Spleen (tissue), 13 donors: ENCODE data around the gene BPIFB2. TPM values are rescaled to one million over a fixed set of nuclear protein-coding genes. Genes with fewer than 3 reads are reported as not detected.

Experiments
- DNase-seq: peaks from one replicate; pipeline ENCODE4 v3.0.0-alpha.2; 2020
- H3K27ac ChIP-seq, 8 donors: fragments of 200-600 bp; sonication (generic) in 7 of 8; 1 replicate in 4 of 8; 2 replicates in 4 of 8; pipeline versions ENCODE4 v1.5.0 to v1.8.0; 2016 to 2021; ENCODE audit warnings: inconsistent platforms in 4 of 8, mild to moderate bottlenecking in 4 of 8, moderate library complexity in 1 of 8
- H3K27me3 ChIP-seq, 7 donors: fragments of 200-600 bp; sonication (generic) in 6 of 7; replicated peaks in 1 of 7; 1 replicate in 4 of 7; 2 replicates in 3 of 7; pipeline versions ENCODE4 v1.5.0 to v1.8.0; 2016 to 2021; ENCODE audit warnings: inconsistent platforms in 3 of 7, mild to moderate bottlenecking in 1 of 7
- H3K36me3 ChIP-seq, 6 donors: fragments of 200-600 bp; sonication (generic) in 5 of 6; 1 replicate in 4 of 6; 2 replicates in 2 of 6; pipeline versions ENCODE4 v1.5.0 to v1.8.0; 2016 to 2021; ENCODE audit warnings: inconsistent platforms in 2 of 6
- H3K4me1 ChIP-seq, 6 donors: fragments of 200-600 bp; sonication (generic) in 5 of 6; 1 replicate in 3 of 6; 2 replicates in 3 of 6; pipeline versions ENCODE4 v1.5.0 to v1.8.0; 2016 to 2021; ENCODE audit warnings: inconsistent platforms in 3 of 6
- H3K4me3 ChIP-seq, 8 donors: fragments of 200-600 bp; sonication (generic) in 7 of 8; 1 replicate in 4 of 8; 2 replicates in 4 of 8; pipeline versions ENCODE4 v1.5.0 to v1.8.0; 2016 to 2021; ENCODE audit warnings: inconsistent platforms in 4 of 8, mild to moderate bottlenecking in 4 of 8, moderate library complexity in 2 of 8
- H3K9me3 ChIP-seq, 8 donors: fragments of 200-600 bp; sonication (generic) in 7 of 8; 1 replicate in 4 of 8; 2 replicates in 4 of 8; pipeline versions ENCODE4 v1.5.0 to v1.8.0; 2016 to 2021; ENCODE audit warnings: inconsistent platforms in 4 of 8
- CTCF ChIP-seq, 11 experiments: fragments of 200-600 bp in 7 of 11; fragments of 450-650 bp in 4 of 11; sonication (generic) in 4 of 11; IDR thresholded peaks in 8 of 11; conservative IDR thresholded peaks in 3 of 11; 1 replicate in 7 of 11; 2 replicates in 4 of 11; pipeline versions ENCODE4 v1.4.0 to v1.8.0; 2016 to 2021; ENCODE audit warnings: antibody characterized with exemption in 11 of 11, inconsistent platforms in 4 of 11, mild to moderate bottlenecking in 1 of 11
- POLR2A ChIP-seq, 3 donors: fragments of 450-650 bp; IDR thresholded peaks; one replicate each; pipeline ENCODE4 v1.5.1; 2017; ENCODE audit warnings: antibody characterized with exemption in 3 of 3, mild to moderate bottlenecking in 1 of 3
- POLR2AphosphoS5 ChIP-seq, 3 donors: sonication (generic); formaldehyde crosslinking; IDR thresholded peaks; one replicate each; pipeline ENCODE4 v1.5.1; 2017; ENCODE audit warnings: antibody characterized with exemption in 3 of 3
- WGBS, 5 donors: extraction: QIAGEN DNeasy Blood & Tissue Kit in 3 of 5; methylation state at CpG; one replicate each; pipeline versions ENCODE4 v1.1.5 to v1.1.7; 2013 to 2018; 5-methylcytosine and 5-hydroxymethylcytosine counted together
- intact Hi-C: fragments of 100-400 bp; cut with DNase I; formaldehyde crosslinking; loops from one replicate; pipeline ENCODE4 v1.15.0; 2023; ENCODE audit warnings: low total_unique reads
- long read RNA-seq, 2 donors: transcript quantifications; one replicate each; lab custom pipeline, GENCODE V29; 2026
- polyA plus RNA-seq, 3 donors: library from polyadenylated mRNA; stranded (reverse); fragments of 200-250 nt; gene quantifications; one replicate each; pipeline ENCODE4 v1.2.1, GENCODE V29; 2013
- total RNA-seq, 7 donors: library from RNA; depleted of rRNA in 3 of 7; stranded (reverse); fragments of >200 nt in 3 of 7; fragmentation: NEBNext Ultra II Directional in 4 of 7; extraction: Animal tissue kit (Norgen Biotek cat#: 25700) in 4 of 7; gene quantifications; one replicate each; pipeline versions ENCODE4 v1.1.0 to v1.2.1, GENCODE V29; 2016 to 2021
- donor health status: healthy with polysubstance abuse.
- donor health status: DM: no; HTN: no; CAD: no; lungs with moderate emphysema.
- donor health status: DM: no; HTN: no; CAD: no.
- donor health status: Bipolar disorder and iron deficiency.
- donor health status: healthy.
- donor health status: DM: no; HTN: no; CAD: no.
- donor health status: DM: yes; HTN: yes; CAD: no.

Gene BPIFB2
- total RNA-seq (not detected), polyA plus RNA-seq (not detected)
- long read RNA-seq, donor 1, result 0 reads
- long read RNA-seq, donor 2, result 0 reads

- H3K36me3 ChIP-seq, result no peaks in the 10 kb centered on the region
- peaks cover 0 to 12% (median 8%) of the 10 kb centered on the region in 8 donors for H3K9me3 ChIP-seq
- intact Hi-C loops, result loop anchor here (5.0 kb wide), 1 partner anchor 105 kb away; no protein-coding TSS in a partner anchor
- TF ChIP-seq POLR2A (IDR thresholded peaks at IDR 0.05), result no peak
- no peak for TF ChIP-seq CTCF (IDR thresholded peaks at IDR 0.05 in 8 of 11, conservative IDR thresholded peaks at IDR 0.05 in 3 of 11)
- no peak for TF ChIP-seq POLR2AphosphoS5 (IDR thresholded peaks at IDR 0.05)
- peak; percentile 57 for DNase-seq
- peaks cover 0 to 10% (median 0%) of the 10 kb centered on the region in 6 donors for H3K4me1 ChIP-seq
- H3K4me3 ChIP-seq, result no peak within 1 kb of the TSS
- WGBS, 5 donors, result 86 to 99% (median 92%) methylated on average over 7 to 11 of the region's 11 CpGs
- no peak within 1 kb of the TSS for H3K27ac ChIP-seq
- H3K27me3 ChIP-seq, result no peaks in the 10 kb centered on the region
These were observed at the start of gene BPIFB2 for GRCh38 chr20:33007376-33008335. TSS of gene BPIFB2 (plus strand) at chr20:33007704. CDS start at chr20:33008575, 871 bp downstream.

GRCh38 chr20:32958574-32958973 lies 48.9 kb upstream of the BPIFB2 start:
- TF ChIP-seq CTCF (IDR thresholded peaks at IDR 0.05 in 8 of 11, conservative IDR thresholded peaks at IDR 0.05 in 3 of 11) (no peak), POLR2AphosphoS5 (IDR thresholded peaks at IDR 0.05) (no peak), POLR2A (IDR thresholded peaks at IDR 0.05) (no peak)
- Histone ChIP-seq H3K27ac (no peak overlapping the region), H3K27me3 (peaks cover 0 to 4% (median 0%) of the 10 kb centered on the region in 7 donors), H3K9me3 (peaks cover 7 to 50% (median 41%) of the 10 kb centered on the region in 8 donors), H3K4me3 (no peak overlapping the region), H3K36me3 (no peaks in the 10 kb centered on the region), H3K4me1 (no peaks in the 10 kb centered on the region)
- no peak for DNase-seq
- intact Hi-C loops, result no loop called here

- H3K27ac ChIP-seq, result no peak overlapping the region
- intact Hi-C loops, result no loop called here
- no peaks in the 10 kb centered on the region for H3K36me3 ChIP-seq
- H3K4me3 ChIP-seq, result no peak overlapping the region
- peaks cover 7 to 43% (median 39%) of the 10 kb centered on the region in 8 donors for H3K9me3 ChIP-seq
- DNase-seq, result no peak
- no peaks in the 10 kb centered on the region for H3K4me1 ChIP-seq
- WGBS, 5 donors, result 88 to 94% (median 91%) methylated on average over 14 of the region's 14 CpGs
- peaks cover 0 to 4% (median 0%) of the 10 kb centered on the region in 7 donors for H3K27me3 ChIP-seq
- TF ChIP-seq POLR2AphosphoS5 (IDR thresholded peaks at IDR 0.05) (no peak), POLR2A (IDR thresholded peaks at IDR 0.05) (no peak), CTCF (IDR thresholded peaks at IDR 0.05 in 8 of 11, conservative IDR thresholded peaks at IDR 0.05 in 3 of 11) (no peak)
These were observed 47.9 kb upstream of the BPIFB2 start for GRCh38 chr20:32959351-32960221.
